Stomach smooth muscle (tissue), 2 donors: Measurements from ENCODE around the gene DEPDC4.
A peak's percentile ranks its signal among the peaks of the same experiment; 100 is the strongest.

Experiments used
- H3K27ac ChIP-seq: one replicate; pipeline ENCODE4 v1.7.0; 2013; ENCODE audit warnings: mild to moderate bottlenecking, low read length, inconsistent platforms
- H3K27me3 ChIP-seq, 2 donors: one replicate each; pipeline ENCODE4 v1.7.0; 2013; ENCODE audit warnings: low read length in 2 of 2; ENCODE audit not compliant: insufficient read depth in 2 of 2, control insufficient read depth in 1 of 2
- H3K36me3 ChIP-seq, 2 donors: one replicate each; pipeline ENCODE4 v1.7.0; 2013; ENCODE audit warnings: low read length in 2 of 2; ENCODE audit not compliant: control insufficient read depth in 2 of 2, insufficient read depth in 2 of 2
- H3K4me1 ChIP-seq: one replicate; pipeline ENCODE4 v1.7.0; 2013; ENCODE audit warnings: low read length; ENCODE audit not compliant: control insufficient read depth, insufficient read depth
- H3K4me3 ChIP-seq, 2 donors: one replicate each; pipeline ENCODE4 v1.7.0; 2013; ENCODE audit warnings: low read length in 2 of 2
- H3K9ac ChIP-seq, 2 donors: one replicate each; pipeline ENCODE4 v1.7.0; 2013; ENCODE audit warnings: low read length in 2 of 2, mild to moderate bottlenecking in 1 of 2
- H3K9me3 ChIP-seq, 2 donors: one replicate each; pipeline ENCODE4 v1.7.0; 2013; ENCODE audit warnings: low read length in 2 of 2; ENCODE audit not compliant: control insufficient read depth in 2 of 2
- donor health status: healthy.
- donor health status: Pancreatic carcinoma.

DEPDC4 gene

GRCh38 chr12:100215209-100215608 lies 51.7 kb downstream of the DEPDC4 start:
- no peak overlapping the region for H3K4me3 ChIP-seq
- no peaks in the 10 kb centered on the region for H3K4me1 ChIP-seq
- peaks cover 15 to 27% of the 10 kb centered on the region in 2 donors for H3K36me3 ChIP-seq
- no peak overlapping the region for H3K9ac ChIP-seq
- H3K27ac ChIP-seq = no peak overlapping the region
- H3K27me3 ChIP-seq = no peaks in the 10 kb centered on the region
- no peaks in the 10 kb centered on the region for H3K9me3 ChIP-seq

GRCh38 chr12:100214518-100214917 lies 52.4 kb downstream of the DEPDC4 start:
- H3K36me3 ChIP-seq = peaks cover 17 to 22% of the 10 kb centered on the region in 2 donors
- no peak overlapping the region for H3K9ac ChIP-seq
- no peak overlapping the region for H3K4me3 ChIP-seq
- no peaks in the 10 kb centered on the region for H3K4me1 ChIP-seq
- H3K9me3 ChIP-seq = no peaks in the 10 kb centered on the region
- H3K27ac ChIP-seq = no peak overlapping the region
- H3K27me3 ChIP-seq = no peaks in the 10 kb centered on the region

GRCh38 chr12:100213016-100213891 lies 53.6 kb downstream of the DEPDC4 start:
- H3K36me3 ChIP-seq = peaks cover 25 to 27% of the 10 kb centered on the region in 2 donors

GRCh38 chr12:100211698-100212097 lies 55.2 kb downstream of the DEPDC4 start:
- Histone ChIP-seq H3K36me3 (peaks cover 29 to 30% of the 10 kb centered on the region in 2 donors), H3K9ac (no peak overlapping the region), H3K27ac (no peak overlapping the region), H3K4me3 (no peak overlapping the region), H3K4me1 (no peaks in the 10 kb centered on the region), H3K9me3 (no peaks in the 10 kb centered on the region), H3K27me3 (no peaks in the 10 kb centered on the region)

More at GRCh38 chr12:100213016-100213891, 53.6 kb downstream of the DEPDC4 start:
- Histone ChIP-seq H3K4me1 (no peaks in the 10 kb centered on the region), H3K4me3 (no peak overlapping the region), H3K27me3 (no peaks in the 10 kb centered on the region), H3K9ac (no peak overlapping the region), H3K27ac (no peak overlapping the region), H3K9me3 (no peaks in the 10 kb centered on the region)

- Histone ChIP-seq H3K4me3 (no peak overlapping the region), H3K27me3 (no peaks in the 10 kb centered on the region), H3K9ac (no peak overlapping the region), H3K36me3 (peaks cover 25 to 26% of the 10 kb centered on the region in 2 donors), H3K9me3 (no peaks in the 10 kb centered on the region), H3K4me1 (no peaks in the 10 kb centered on the region), H3K27ac (no peak overlapping the region)
These were observed 58.0 kb downstream of the DEPDC4 start for GRCh38 chr12:100208834-100209233.

GRCh38 chr12:100207311-100207710 lies 59.6 kb downstream of the DEPDC4 start:
- no peak overlapping the region for H3K9ac ChIP-seq
- no peak overlapping the region for H3K27ac ChIP-seq
- peaks cover 18 to 22% of the 10 kb centered on the region in 2 donors for H3K36me3 ChIP-seq
- H3K4me3 ChIP-seq = no peak overlapping the region
- H3K27me3 ChIP-seq = no peaks in the 10 kb centered on the region
- H3K4me1 ChIP-seq = no peaks in the 10 kb centered on the region
- H3K9me3 ChIP-seq = no peaks in the 10 kb centered on the region

- Histone ChIP-seq H3K36me3 (no peaks in the 10 kb centered on the region), H3K27me3 (no peaks in the 10 kb centered on the region), H3K27ac (no peak overlapping the region), H3K4me3 (peak overlapping the region; percentile 85 to 97), H3K9me3 (no peaks in the 10 kb centered on the region), H3K4me1 (peaks cover 18% of the 10 kb centered on the region), H3K9ac (peak overlapping the region in 1 of 2 donors; percentile 93)
These were observed 65.1 kb downstream of the DEPDC4 start for GRCh38 chr12:100201604-100202423.

- H3K27ac ChIP-seq = peak within 1 kb of the TSS; percentile 81
- peak within 1 kb of the TSS; percentile 85 to 97 for H3K4me3 ChIP-seq
- no peaks in the 10 kb centered on the region for H3K9me3 ChIP-seq
These were observed 66.3 kb downstream of the DEPDC4 start, which contains the start of gene ACTR6 for GRCh38 chr12:100200463-100201181. TSS of gene ACTR6 (plus strand) at chr12:100200815. CDS start at chr12:100200852, 37 bp downstream.

GRCh38 chr12:100199347-100200149 lies 67.3 kb downstream of the DEPDC4 start:
- Histone ChIP-seq H3K4me1 (peaks cover 18% of the 10 kb centered on the region), H3K36me3 (peaks cover 0 to 5% of the 10 kb centered on the region in 2 donors), H3K4me3 (peak overlapping the region; percentile 85 to 97), H3K27me3 (no peaks in the 10 kb centered on the region), H3K9ac (peak overlapping the region; percentile 51 to 64), H3K27ac (peak overlapping the region; percentile 81), H3K9me3 (no peaks in the 10 kb centered on the region)

More at GRCh38 chr12:100200463-100201181, 66.3 kb downstream of the DEPDC4 start, which contains the start of gene ACTR6:
- H3K36me3 ChIP-seq = no peaks in the 10 kb centered on the region
- H3K4me1 ChIP-seq = peaks cover 18% of the 10 kb centered on the region
- no peaks in the 10 kb centered on the region for H3K27me3 ChIP-seq
- H3K9ac ChIP-seq = peak within 1 kb of the TSS; percentile 76 to 93
